ENCODE results near the gene CXCR1. TPM values are rescaled to one million over a fixed set of nuclear protein-coding genes. Genes with fewer than 3 reads are reported as not detected.

Gene CXCR1
- total RNA-seq, 1 experiment from 2014 or later = not detected

DNA sequence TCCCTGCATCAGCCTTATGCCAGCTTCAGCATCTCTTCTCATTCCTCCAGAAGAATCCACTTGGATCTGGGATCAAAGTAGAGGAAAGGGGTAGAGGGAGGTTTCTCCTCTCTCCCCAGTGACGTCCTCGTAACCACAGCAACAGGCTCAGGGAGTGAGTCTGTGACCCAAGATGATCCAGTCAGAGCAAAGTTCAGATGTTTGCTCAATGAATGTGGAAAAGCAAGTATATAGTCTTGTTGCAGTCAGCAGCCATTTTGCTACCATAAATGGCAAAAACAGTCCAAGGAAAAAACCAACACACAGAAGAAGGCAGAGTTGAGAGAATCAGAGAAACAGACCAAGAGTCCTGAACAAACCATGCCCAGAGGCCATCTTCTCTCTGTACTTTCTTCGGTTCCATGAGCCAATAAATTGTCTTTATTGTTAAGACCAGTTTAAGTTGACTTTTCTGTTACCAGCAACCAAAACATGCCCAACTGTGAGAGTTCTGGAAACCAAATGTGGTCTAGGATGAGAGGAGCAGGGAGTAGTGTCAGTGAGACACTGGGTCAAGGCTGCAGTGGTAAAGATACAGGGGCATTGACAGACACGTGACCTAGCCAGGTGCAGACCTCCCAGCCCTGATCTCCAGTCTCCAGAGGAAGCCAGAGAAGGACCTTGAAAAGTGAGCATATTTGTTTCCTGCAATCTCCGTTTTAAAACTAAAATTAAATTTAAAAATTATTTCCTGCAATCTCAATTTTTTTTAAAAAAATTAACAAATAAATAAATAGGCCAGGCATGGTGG is 3.2 kb upstream of the CXCR1 start:
- no peak overlapping the region for H2BK120ac ChIP-seq (ENCODE audit: low read depth, low read length, poor library complexity, severe bottlenecking)
- no peak for DNase-seq
- H4K8ac ChIP-seq (replicated peaks; ENCODE audit: insufficient read length, low read depth, low read length) = no peak overlapping the region
- no CpG with 5 or more reads among the region's 5 CpGs for WGBS (ENCODE audit: extremely low coverage, insufficient read length, low lambda C conversion rate)
- H2BK12ac ChIP-seq (ENCODE audit: insufficient read length, low read depth, low read length) = no peak overlapping the region
- H3K79me1 ChIP-seq (ENCODE audit: insufficient read depth, low read depth, low read length, poor library complexity, severe bottlenecking) = no peaks in the 10 kb centered on the region
- no peak overlapping the region for H3K4me2 ChIP-seq (ENCODE audit: insufficient read depth, insufficient read length, low read length)
- peaks cover 2% of the 10 kb centered on the region; the same call in 1 of the 2 replicates for H3K4me1 ChIP-seq (ENCODE audit: insufficient read depth, low read length)
- no peak overlapping the region for H3T11ph ChIP-seq (ENCODE audit: low read length)
- Mint-ChIP-seq H3K9me3 (no peaks in the 10 kb centered on the region), H3K36me3 (ENCODE audit: insufficient read depth in 1 of 3, low read depth in 3 of 3) (no peaks in the 10 kb centered on the region), H3K27me3 (ENCODE audit: low read depth) (peaks cover 11% of the 10 kb centered on the region), H3K27ac (no peak overlapping the region), H3K4me1 (peaks cover 6 to 12% of the 10 kb centered on the region in 2 experiments), H3K4me3 (no peak overlapping the region)
- no peak overlapping the region for H2BK5ac ChIP-seq (ENCODE audit: insufficient read length, low read length)
- no peak overlapping the region for H3K18ac ChIP-seq (ENCODE audit: insufficient read length, low read depth, low read length)
- H3K27ac ChIP-seq (ENCODE audit: insufficient read length, low read depth, low read length) = no peak overlapping the region
- H2AK5ac ChIP-seq (ENCODE audit: insufficient read length, low read length) = no peak overlapping the region
- no peak overlapping the region for H3K23ac ChIP-seq (ENCODE audit: insufficient read length, low read depth, low read length)
- no peak overlapping the region for H4K91ac ChIP-seq (ENCODE audit: insufficient read length, low read depth, low read length)
- no peaks in the 10 kb centered on the region for H3K23me2 ChIP-seq (ENCODE audit: insufficient read length, low read depth, low read length, poor library complexity, severe bottlenecking)
- H3K27me3 ChIP-seq (ENCODE audit: insufficient read depth, low read length) = no peaks in the 10 kb centered on the region
- no peak overlapping the region for H2BK15ac ChIP-seq (ENCODE audit: low read depth, low read length)
- H2BK20ac ChIP-seq (ENCODE audit: low read depth, low read length, poor library complexity, severe bottlenecking) = no peak overlapping the region
- no peaks in the 10 kb centered on the region for H3K79me2 ChIP-seq (ENCODE audit: insufficient read depth, low read length)
- no peak overlapping the region for H3K14ac ChIP-seq (ENCODE audit: insufficient read depth, low read length)
- TF ChIP-seq, protein P1, sequence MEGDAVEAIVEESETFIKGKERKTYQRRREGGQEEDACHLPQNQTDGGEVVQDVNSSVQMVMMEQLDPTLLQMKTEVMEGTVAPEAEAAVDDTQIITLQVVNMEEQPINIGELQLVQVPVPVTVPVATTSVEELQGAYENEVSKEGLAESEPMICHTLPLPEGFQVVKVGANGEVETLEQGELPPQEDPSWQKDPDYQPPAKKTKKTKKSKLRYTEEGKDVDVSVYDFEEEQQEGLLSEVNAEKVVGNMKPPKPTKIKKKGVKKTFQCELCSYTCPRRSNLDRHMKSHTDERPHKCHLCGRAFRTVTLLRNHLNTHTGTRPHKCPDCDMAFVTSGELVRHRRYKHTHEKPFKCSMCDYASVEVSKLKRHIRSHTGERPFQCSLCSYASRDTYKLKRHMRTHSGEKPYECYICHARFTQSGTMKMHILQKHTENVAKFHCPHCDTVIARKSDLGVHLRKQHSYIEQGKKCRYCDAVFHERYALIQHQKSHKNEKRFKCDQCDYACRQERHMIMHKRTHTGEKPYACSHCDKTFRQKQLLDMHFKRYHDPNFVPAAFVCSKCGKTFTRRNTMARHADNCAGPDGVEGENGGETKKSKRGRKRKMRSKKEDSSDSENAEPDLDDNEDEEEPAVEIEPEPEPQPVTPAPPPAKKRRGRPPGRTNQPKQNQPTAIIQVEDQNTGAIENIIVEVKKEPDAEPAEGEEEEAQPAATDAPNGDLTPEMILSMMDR (conservative IDR thresholded peaks at IDR 0.05) = no peak
- H4K20me1 ChIP-seq (ENCODE audit: control insufficient read depth, insufficient read depth, insufficient read length) = no peaks in the 10 kb centered on the region
- H3K56ac ChIP-seq (ENCODE audit: insufficient read length, low read depth, low read length) = no peak overlapping the region
- H3K9me3 ChIP-seq (ENCODE audit: control insufficient read depth, low read depth, low read length) = no peaks in the 10 kb centered on the region
- H2AFZ ChIP-seq (ENCODE audit: low read length) = no peak overlapping the region
- H4K5ac ChIP-seq (ENCODE audit: insufficient read length, low read depth, low read length) = no peak overlapping the region
- no peak overlapping the region for H3K9ac ChIP-seq (ENCODE audit: extremely low read depth, insufficient read length, low read length)
- no peak overlapping the region for H3K4ac ChIP-seq (ENCODE audit: low read depth, low read length)

Data from H9 (cell line).